Mesendoderm (in vitro differentiated cells): ENCODE data around the gene STK26.
"Not testable (repeated sequence)": the region's sequence is repeated elsewhere in the genome, so short reads cannot be mapped to it uniquely, and the experiment has no call there.

Experiments
- DNase-seq: peaks from one replicate; pipeline ENCODE4 v3.0.0; 2013
- H2AK5ac ChIP-seq: 2 replicates; pipeline ENCODE4 v1.6.1; 2013; ENCODE audit warnings: low read length, inconsistent platforms
- H2BK120ac ChIP-seq: 2 replicates; pipeline ENCODE4 v1.6.1; 2013; ENCODE audit warnings: low read depth, mild to moderate bottlenecking, low read length, moderate library complexity, mixed read lengths
- H2BK15ac ChIP-seq: replicated peaks from 2 replicates; pipeline ENCODE4 v1.6.1; 2013; ENCODE audit warnings: low read depth, mild to moderate bottlenecking, moderate library complexity
- H2BK5ac ChIP-seq: 2 replicates; pipeline ENCODE4 v1.6.1; 2013; ENCODE audit warnings: low read length, inconsistent platforms
- H3K18ac ChIP-seq: 2 replicates; pipeline ENCODE4 v1.6.1; 2013; ENCODE audit warnings: mild to moderate bottlenecking, low read length, mixed read lengths
- H3K23ac ChIP-seq: one replicate; pipeline ENCODE4 v1.6.1; 2013; ENCODE audit warnings: low read length
- H3K27ac ChIP-seq: 2 replicates; pipeline ENCODE4 v1.5.1; 2013; ENCODE audit warnings: low read depth, mild to moderate bottlenecking, inconsistent platforms, low read length, moderate library complexity
- H3K27me3 ChIP-seq: 2 replicates; pipeline ENCODE4 v1.6.1; 2013; ENCODE audit warnings: low read length, control low read depth, mild to moderate bottlenecking, inconsistent platforms; ENCODE audit not compliant: insufficient read depth, poor library complexity
- H3K36me3 ChIP-seq: 2 replicates; pipeline ENCODE4 v1.6.1; 2013; ENCODE audit warnings: low read length, inconsistent platforms; ENCODE audit not compliant: control insufficient read depth, insufficient read depth
- H3K4ac ChIP-seq: one replicate; pipeline ENCODE4 v1.6.1; 2013; ENCODE audit warnings: low read depth, mild to moderate bottlenecking, low read length, moderate library complexity
- H3K4me1 ChIP-seq: 2 replicates; pipeline ENCODE4 v1.6.1; 2013; ENCODE audit warnings: low read depth, low read length, inconsistent platforms; ENCODE audit not compliant: control insufficient read depth
- H3K4me2 ChIP-seq: 2 replicates; pipeline ENCODE4 v1.6.1; 2013; ENCODE audit warnings: low read length
- H3K4me3 ChIP-seq: 2 replicates; pipeline ENCODE4 v1.5.1; 2013; ENCODE audit warnings: mild to moderate bottlenecking, low read length
- H3K56ac ChIP-seq: one replicate; pipeline ENCODE4 v1.6.1; 2013; ENCODE audit warnings: low read length
- H3K79me1 ChIP-seq: 2 replicates; pipeline ENCODE4 v1.6.1; 2013; ENCODE audit warnings: low read length, inconsistent platforms
- H3K79me2 ChIP-seq: 2 replicates; pipeline ENCODE4 v1.6.1; 2013; ENCODE audit warnings: mild to moderate bottlenecking, low read length; ENCODE audit not compliant: control insufficient read depth, insufficient read depth
- H3K9ac ChIP-seq: 2 replicates; pipeline ENCODE4 v1.6.1; 2013; ENCODE audit warnings: low read length, inconsistent platforms
- H4K5ac ChIP-seq: one replicate; pipeline ENCODE4 v1.6.1; 2013; ENCODE audit warnings: low read length
- H4K8ac ChIP-seq: one replicate; pipeline ENCODE4 v1.6.1; 2013; ENCODE audit warnings: low read depth, mild to moderate bottlenecking, control low read depth, low read length, moderate library complexity
- WGBS: extraction: QIAGEN DNeasy Blood & Tissue Kit; methylation state at CpG from one replicate; pipeline ENCODE4 v1.1.7; 2013; ENCODE audit warnings: low lambda C conversion rate, missing lambda C conversion rate; ENCODE audit not compliant: insufficient coverage; ENCODE audit errors: extremely low coverage; 5-methylcytosine and 5-hydroxymethylcytosine counted together

STK26 gene

DNA sequence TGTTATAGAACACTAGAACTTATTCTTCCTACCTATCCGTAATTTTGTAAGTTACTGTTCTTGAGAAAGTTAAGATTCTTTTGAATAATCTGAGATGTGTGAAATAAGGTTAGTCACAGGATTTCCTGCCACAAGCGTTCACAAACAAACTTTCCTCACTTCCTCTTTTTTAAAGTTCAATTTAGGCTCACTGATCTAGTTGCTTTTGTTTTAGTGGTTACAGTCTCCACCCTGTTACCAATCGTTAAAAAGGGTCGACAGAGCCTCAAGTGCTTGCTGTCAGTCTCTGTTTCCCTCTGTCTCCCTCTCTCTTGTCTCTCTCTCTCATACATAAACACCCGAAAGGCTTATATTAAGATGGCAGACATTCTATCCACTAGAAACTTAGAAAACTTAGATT is 35.9 kb upstream of the STK26 start:
- H3K4me2 ChIP-seq = no peak overlapping the region
- H2BK15ac ChIP-seq = no peak overlapping the region

DNA sequence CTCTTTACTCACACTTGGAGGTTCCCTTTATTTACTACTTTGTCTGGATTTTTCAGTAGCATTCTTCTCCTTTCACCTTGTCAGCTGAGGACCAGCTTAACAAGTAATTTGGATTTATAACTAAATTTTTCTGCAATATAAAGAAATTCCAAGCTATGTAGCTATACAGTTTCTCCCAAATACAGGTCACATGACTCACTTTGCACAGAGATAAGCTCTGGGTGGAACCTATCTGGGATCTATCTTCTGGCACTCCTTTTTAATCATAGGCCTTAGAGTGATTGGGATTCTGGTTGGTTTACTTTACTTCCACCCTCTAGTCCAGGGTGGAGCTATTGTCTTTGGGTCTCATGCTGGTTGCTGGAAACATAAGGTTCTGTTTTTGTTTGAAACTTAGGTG is 34.9 kb upstream of the STK26 start:
- Histone ChIP-seq H3K79me1 (no peaks in the 10 kb centered on the region), H2BK120ac (no peak overlapping the region), H3K56ac (no peak overlapping the region)

More for the DNA sequence above, 35.9 kb upstream of the STK26 start:
- Histone ChIP-seq H3K56ac (no peak overlapping the region), H3K79me2 (no peaks in the 10 kb centered on the region), H3K4me1 (peaks cover 2% of the 10 kb centered on the region), H3K18ac (no peak overlapping the region), H4K8ac (no peak overlapping the region), H3K27me3 (no peaks in the 10 kb centered on the region), H3K9ac (no peak overlapping the region), H4K5ac (no peak overlapping the region), H2BK120ac (no peak overlapping the region), H3K4ac (no peak overlapping the region), H3K36me3 (no peaks in the 10 kb centered on the region), H2AK5ac (no peak overlapping the region), H3K79me1 (no peaks in the 10 kb centered on the region), H3K27ac (no peak overlapping the region), H2BK5ac (no peak overlapping the region), H3K23ac (no peak overlapping the region), H3K4me3 (no peak overlapping the region)
- no CpG with 5 or more reads among the region's 5 CpGs for WGBS
- no peak for DNase-seq

DNA sequence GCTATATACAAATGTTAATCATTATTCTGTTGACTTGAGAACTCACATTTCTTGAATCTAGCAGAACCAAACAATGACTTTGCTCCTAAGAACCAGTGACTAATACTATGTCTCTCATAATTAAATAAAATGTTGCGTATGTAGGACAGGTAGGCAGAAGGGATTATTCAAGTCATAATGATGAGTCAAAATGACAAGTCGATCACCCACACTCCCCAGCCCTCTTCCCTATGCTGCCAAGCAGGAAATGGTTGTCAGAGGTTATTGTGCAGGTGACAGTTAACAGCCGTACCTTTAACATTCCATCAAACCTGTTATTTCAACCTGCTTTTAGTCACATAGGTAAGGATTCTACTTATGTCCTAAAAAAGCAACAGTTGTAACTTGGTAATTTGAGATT is 22.0 kb upstream of the STK26 start:
- Histone ChIP-seq H3K79me1 (no peaks in the 10 kb centered on the region), H3K4me3 (no peak overlapping the region), H3K27me3 (no peaks in the 10 kb centered on the region), H3K27ac (no peak overlapping the region), H4K8ac (no peak overlapping the region), H3K23ac (no peak overlapping the region), H2AK5ac (no peak overlapping the region), H3K4me1 (no peaks in the 10 kb centered on the region), H2BK5ac (no peak overlapping the region), H3K56ac (no peak overlapping the region), H3K79me2 (no peaks in the 10 kb centered on the region), H3K18ac (no peak overlapping the region), H3K4ac (no peak overlapping the region), H2BK15ac (no peak overlapping the region), H3K9ac (no peak overlapping the region), H3K4me2 (no peak overlapping the region), H3K36me3 (no peaks in the 10 kb centered on the region), H4K5ac (no peak overlapping the region), H2BK120ac (no peak overlapping the region)
- no peak for DNase-seq
- WGBS = no CpG with 5 or more reads among the region's 3 CpGs

More for the DNA sequence above, 34.9 kb upstream of the STK26 start:
- H2BK15ac ChIP-seq = no peak overlapping the region
- H2BK5ac ChIP-seq = no peak overlapping the region
- H4K5ac ChIP-seq = no peak overlapping the region
- H3K4me2 ChIP-seq = no peak overlapping the region
- no peaks in the 10 kb centered on the region for H3K27me3 ChIP-seq
- no peak overlapping the region for H3K4me3 ChIP-seq
- no peaks in the 10 kb centered on the region for H3K36me3 ChIP-seq
- no peak overlapping the region for H3K18ac ChIP-seq
- H3K27ac ChIP-seq = no peak overlapping the region
- no peak overlapping the region for H4K8ac ChIP-seq
- H3K23ac ChIP-seq = no peak overlapping the region
- DNase-seq = no peak
- no peak overlapping the region for H3K9ac ChIP-seq
- no peaks in the 10 kb centered on the region for H3K79me2 ChIP-seq
- peaks cover 2% of the 10 kb centered on the region for H3K4me1 ChIP-seq
- H3K4ac ChIP-seq = no peak overlapping the region
- H2AK5ac ChIP-seq = no peak overlapping the region

- H2AK5ac ChIP-seq = no peak overlapping the region
- no CpG with 5 or more reads among the region's 4 CpGs for WGBS
- no peak overlapping the region for H3K56ac ChIP-seq
- no peak overlapping the region for H3K4me2 ChIP-seq
- no peaks in the 10 kb centered on the region for H3K79me1 ChIP-seq
- no peak overlapping the region for H2BK15ac ChIP-seq
- no peak overlapping the region for H3K9ac ChIP-seq
- H3K4me1 ChIP-seq = no peaks in the 10 kb centered on the region
- H3K79me2 ChIP-seq = no peaks in the 10 kb centered on the region
- no peak overlapping the region for H4K5ac ChIP-seq
- H2BK120ac ChIP-seq = no peak overlapping the region
- no peak overlapping the region for H3K18ac ChIP-seq
- H3K4me3 ChIP-seq = no peak overlapping the region
- no peak for DNase-seq
- no peak overlapping the region for H4K8ac ChIP-seq
- H3K27ac ChIP-seq = no peak overlapping the region
- H3K4ac ChIP-seq = no peak overlapping the region
- no peaks in the 10 kb centered on the region for H3K27me3 ChIP-seq
- no peaks in the 10 kb centered on the region for H3K36me3 ChIP-seq
- H3K23ac ChIP-seq = no peak overlapping the region
- H2BK5ac ChIP-seq = no peak overlapping the region
Measured at GRCh38 chrX:132004728-132005127, 18.4 kb upstream of the STK26 start.

DNA sequence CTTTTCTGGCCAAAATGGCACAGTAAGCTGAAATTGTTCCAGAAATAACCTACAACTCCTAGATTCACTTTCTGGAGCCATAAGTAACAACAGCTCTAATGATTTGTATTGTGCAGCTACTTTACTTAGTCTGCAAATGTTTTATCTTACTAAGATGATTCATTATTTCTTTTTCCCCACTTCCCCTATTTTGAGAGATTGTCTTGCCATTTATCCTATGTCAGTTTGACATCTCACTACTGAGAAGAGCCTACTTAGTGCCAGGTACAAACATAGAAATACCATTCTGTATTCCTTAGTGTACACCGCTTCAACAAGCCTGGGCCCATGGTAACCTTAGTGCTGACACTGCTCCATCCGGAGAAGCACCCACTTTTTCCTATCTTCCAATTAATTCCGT is 13.8 kb upstream of the STK26 start:
- no peak overlapping the region for H3K9ac ChIP-seq
- no peaks in the 10 kb centered on the region for H3K79me2 ChIP-seq
- no CpG with 5 or more reads among the region's 3 CpGs for WGBS
- no peak overlapping the region for H4K8ac ChIP-seq
- no peak overlapping the region for H4K5ac ChIP-seq
- H3K18ac ChIP-seq = no peak overlapping the region
- H3K4me1 ChIP-seq = no peaks in the 10 kb centered on the region
- no peak overlapping the region for H3K4ac ChIP-seq
- H3K23ac ChIP-seq = no peak overlapping the region
- H3K36me3 ChIP-seq = no peaks in the 10 kb centered on the region
- H3K27me3 ChIP-seq = no peaks in the 10 kb centered on the region
- no peaks in the 10 kb centered on the region for H3K79me1 ChIP-seq
- no peak overlapping the region for H3K4me2 ChIP-seq
- no peak overlapping the region for H2BK15ac ChIP-seq
- no peak overlapping the region for H3K27ac ChIP-seq
- no peak overlapping the region for H2BK5ac ChIP-seq
- H2AK5ac ChIP-seq = no peak overlapping the region
- no peak for DNase-seq
- H2BK120ac ChIP-seq = no peak overlapping the region
- no peak overlapping the region for H3K4me3 ChIP-seq
- H3K56ac ChIP-seq = no peak overlapping the region

- not testable (repeated sequence) for H2BK15ac ChIP-seq, H3K27ac ChIP-seq, H3K79me2 ChIP-seq, H3K4ac ChIP-seq, H3K4me1 ChIP-seq, H2BK120ac ChIP-seq, DNase-seq, H3K4me2 ChIP-seq, H3K56ac ChIP-seq, H2AK5ac ChIP-seq, H3K9ac ChIP-seq, H3K79me1 ChIP-seq, H4K8ac ChIP-seq, H3K27me3 ChIP-seq, H3K36me3 ChIP-seq, H3K18ac ChIP-seq, H4K5ac ChIP-seq, H3K23ac ChIP-seq, H2BK5ac ChIP-seq, H3K4me3 ChIP-seq
- no CpG with 5 or more reads among the region's 2 CpGs for WGBS
Measured at GRCh38 chrX:132010213-132010612, 12.9 kb upstream of the STK26 start.
